IMR-90 (cell line): ENCODE measurements around the gene MRFAP1L1. TPM values are rescaled to one million over a fixed set of nuclear protein-coding genes. Genes with fewer than 3 reads are reported as not detected.

Experiments used
- ATAC-seq: fragments of 200-7000 bp; cut with Tn5 transposase; 2 replicates; pipeline ENCODE4 v1.9.1; 2020; ENCODE audit warnings: low read depth, mild to moderate bottlenecking, moderate library complexity
- BruUV-seq: library from RNA; stranded (reverse); fragments of 400-500 nt; replicated peaks from 2 replicates; lab custom pipeline; 2021; lab: Mats Ljungman, UMichigan
- CTCF ChIA-PET: fragments of 300-600 bp; formaldehyde crosslinking; extraction: SDS; loops from one replicate; lab custom pipeline; 2021; ENCODE audit warnings: antibody characterized with exemption; lab: Yijun Ruan, JAX
- POLR2A ChIA-PET: fragments of 300-600 bp; sonication (Branson Sonifier 250); formaldehyde crosslinking; loops from one replicate; lab custom pipeline; 2022; ENCODE audit warnings: antibody characterized with exemption; ENCODE audit not compliant: unreplicated experiment; lab: Charles Lee
- DNase-seq: peaks from one replicate; pipeline ENCODE4 v3.0.0; 2013
- H2AFZ ChIP-seq: replicated peaks from 2 replicates; pipeline ENCODE3; 2013; ENCODE audit warnings: low read length, mild to moderate bottlenecking; ENCODE audit not compliant: poor library complexity
- H2AK5ac ChIP-seq: 2 replicates; pipeline ENCODE4 v1.6.1; 2013; ENCODE audit warnings: low read depth, low read length, inconsistent platforms
- H2AK9ac ChIP-seq: replicated peaks from 2 replicates; pipeline ENCODE3; 2013; ENCODE audit warnings: mild to moderate bottlenecking, low read depth, low read length, moderate library complexity; ENCODE audit not compliant: poor library complexity
- H2BK120ac ChIP-seq: 2 replicates; pipeline ENCODE4 v1.6.1; 2013; ENCODE audit warnings: low read depth, low read length, inconsistent platforms
- H2BK15ac ChIP-seq: 3 replicates; pipeline ENCODE4 v1.6.1; 2013; ENCODE audit warnings: low read depth, low read length, inconsistent platforms
- H2BK20ac ChIP-seq: 2 replicates; pipeline ENCODE4 v1.6.1; 2013; ENCODE audit warnings: low read depth, mild to moderate bottlenecking, inconsistent platforms, low read length, moderate library complexity
- H2BK5ac ChIP-seq: 2 replicates; pipeline ENCODE4 v1.6.1; 2013; ENCODE audit warnings: mild to moderate bottlenecking, low read depth, low read length, inconsistent platforms; ENCODE audit not compliant: poor library complexity, severe bottlenecking
- H3K14ac ChIP-seq: replicated peaks from 2 replicates; pipeline ENCODE4 v1.6.1; 2013; ENCODE audit warnings: low read depth, low read length, inconsistent platforms
- H3K18ac ChIP-seq: 2 replicates; pipeline ENCODE4 v1.6.1; 2013; ENCODE audit warnings: low read depth, low read length, control low read depth
- H3K23ac ChIP-seq: 2 replicates; pipeline ENCODE4 v1.6.1; 2013; ENCODE audit warnings: low read depth, low read length, inconsistent platforms
- H3K27ac ChIP-seq: 2 replicates; pipeline ENCODE4 v1.5.1; 2013; ENCODE audit warnings: mild to moderate bottlenecking, control low read depth, low read length; ENCODE audit not compliant: insufficient read depth
- H3K27me3 ChIP-seq: 2 replicates; pipeline ENCODE4 v1.6.1; 2013; ENCODE audit warnings: low read length; ENCODE audit not compliant: control insufficient read depth, insufficient read depth
- H3K36me3 ChIP-seq: 2 replicates; pipeline ENCODE4 v1.6.1; 2013; ENCODE audit warnings: low read length, mixed read lengths; ENCODE audit not compliant: control insufficient read depth, insufficient read depth
- H3K4ac ChIP-seq: 2 replicates; pipeline ENCODE4 v1.6.1; 2013; ENCODE audit warnings: low read depth, low read length, inconsistent platforms
- H3K4me1 ChIP-seq: 2 replicates; pipeline ENCODE4 v1.6.1; 2013; ENCODE audit warnings: low read length, mixed read lengths; ENCODE audit not compliant: control insufficient read depth, insufficient read depth
- H3K4me2 ChIP-seq: 2 replicates; pipeline ENCODE4 v1.6.1; 2013; ENCODE audit warnings: low read depth, mild to moderate bottlenecking, control low read depth, low read length, moderate library complexity
- H3K4me3 ChIP-seq: 2 replicates; pipeline ENCODE4 v1.5.1; 2013; ENCODE audit warnings: low read depth, mild to moderate bottlenecking, control low read depth, low read length, moderate library complexity; ENCODE audit not compliant: insufficient read depth
- H3K56ac ChIP-seq: 2 replicates; pipeline ENCODE4 v1.6.1; 2013; ENCODE audit warnings: low read length, inconsistent platforms; ENCODE audit not compliant: insufficient read depth; ENCODE audit errors: extremely low read depth
- H3K79me1 ChIP-seq, 2 experiments: 2 replicates each; pipeline ENCODE4 v1.6.1; 2013; ENCODE audit warnings: low read length in 2 of 2, inconsistent platforms in 1 of 2, low read depth in 1 of 2
- H3K9ac ChIP-seq: 2 replicates; pipeline ENCODE4 v1.6.1; 2013; ENCODE audit warnings: low read depth, low read length, control low read depth
- H3K9me1 ChIP-seq: 2 replicates; pipeline ENCODE4 v1.6.1; 2013; ENCODE audit warnings: low read length, inconsistent platforms; ENCODE audit not compliant: insufficient read depth
- H3K9me3 ChIP-seq: 2 replicates; pipeline ENCODE4 v1.6.1; 2013; ENCODE audit warnings: low read length; ENCODE audit not compliant: control insufficient read depth, insufficient read depth
- H4K20me1 ChIP-seq: 2 replicates; pipeline ENCODE4 v1.6.1; 2013; ENCODE audit warnings: low read length, inconsistent platforms; ENCODE audit not compliant: insufficient read depth
- H4K5ac ChIP-seq: 2 replicates; pipeline ENCODE4 v1.6.1; 2013; ENCODE audit warnings: mild to moderate bottlenecking, low read depth, low read length, control low read depth
- H4K8ac ChIP-seq, 2 experiments: 2 replicates each; pipeline ENCODE4 v1.6.1; 2013; ENCODE audit warnings: low read depth in 2 of 2, low read length in 2 of 2, control low read depth in 1 of 2, inconsistent platforms in 1 of 2
- H4K91ac ChIP-seq: 2 replicates; pipeline ENCODE4 v1.6.1; 2013; ENCODE audit warnings: low read depth, low read length, inconsistent platforms; ENCODE audit not compliant: insufficient read depth
- BHLHE40 ChIP-seq: fragments of 150-350 bp; IDR thresholded peaks from 2 replicates; pipeline ENCODE4 v1.6.1; 2016; ENCODE audit warnings: mild to moderate bottlenecking, low read depth, low read length
- CEBPB ChIP-seq: IDR thresholded peaks from 2 replicates; pipeline ENCODE4 v1.6.1; 2012; ENCODE audit warnings: low read depth, low read length, improper control_type of control experiment
- CHD1 ChIP-seq: IDR thresholded peaks from 2 replicates; pipeline ENCODE4 v1.6.1; 2012; ENCODE audit warnings: low read depth, low read length, improper control_type of control experiment
- FOS ChIP-seq: fragments of 150-350 bp; IDR thresholded peaks from 2 replicates; pipeline ENCODE4 v1.6.1; 2016; ENCODE audit warnings: low read depth, low read length
- MAFK ChIP-seq: IDR thresholded peaks from 2 replicates; pipeline ENCODE4 v1.6.1; 2012; ENCODE audit warnings: low read depth, low read length, improper control_type of control experiment
- MAZ ChIP-seq: IDR thresholded peaks from 2 replicates; pipeline ENCODE4 v1.6.1; 2012; ENCODE audit warnings: low read depth, mild to moderate bottlenecking, low read length, improper control_type of control experiment, moderate library complexity, borderline replicate concordance
- MXI1 ChIP-seq: IDR thresholded peaks from 2 replicates; pipeline ENCODE4 v1.6.1; 2012; ENCODE audit warnings: low read depth, mild to moderate bottlenecking, low read length, moderate library complexity, borderline replicate concordance
- NFE2L2 ChIP-seq: fragments of 150-350 bp; IDR thresholded peaks from 2 replicates; pipeline ENCODE4 v1.6.1; 2016; ENCODE audit warnings: low read depth, mild to moderate bottlenecking, low read length
- POLR2A ChIP-seq: IDR thresholded peaks from 2 replicates; pipeline ENCODE4 v1.6.1; 2012; ENCODE audit warnings: mild to moderate bottlenecking, low read depth, low read length
- RAD21 ChIP-seq: IDR thresholded peaks from 2 replicates; pipeline ENCODE4 v1.6.1; 2012; ENCODE audit warnings: low read length, improper control_type of control experiment
- RCOR1 ChIP-seq: IDR thresholded peaks from 2 replicates; pipeline ENCODE4 v1.6.1; 2012; ENCODE audit warnings: mild to moderate bottlenecking, low read length, improper control_type of control experiment; ENCODE audit not compliant: insufficient replicate concordance
- RFX5 ChIP-seq: IDR thresholded peaks from 2 replicates; pipeline ENCODE4 v1.8.0; 2012; ENCODE audit warnings: low read depth, mild to moderate bottlenecking, low read length, moderate library complexity
- SMC3 ChIP-seq: fragments of 150-350 bp; IDR thresholded peaks from 2 replicates; pipeline ENCODE4 v1.6.1; 2016; ENCODE audit warnings: low read depth, mild to moderate bottlenecking, antibody characterized with exemption, low read length, moderate library complexity
- WGBS, 2 experiments: methylation state at CpG; one replicate each; pipeline versions ENCODE4 v1.1.5 to v1.1.7; 2013; ENCODE audit warnings: missing lambda C conversion rate in 2 of 2; ENCODE audit not compliant: insufficient read length in 1 of 2; ENCODE audit errors: extremely low coverage in 2 of 2; 5-methylcytosine and 5-hydroxymethylcytosine counted together
- dilution Hi-C: fragments of 300-500 bp; cut with HindIII; formaldehyde crosslinking; loops from one replicate; pipeline ENCODE4 v1.14.3; 2018; ENCODE audit warnings: low sequenced_read_pairs; ENCODE audit not compliant: unreplicated experiment
- in situ Hi-C: fragments of 300-500 bp; cut with MboI; formaldehyde crosslinking; loops from 3 replicates; pipeline ENCODE4 v1.14.3; 2019; ENCODE audit warnings: low sequenced_read_pairs, inconsistent platforms, mixed read lengths
- intact Hi-C: fragments of 100-400 bp; cut with micrococcal nuclease; formaldehyde crosslinking; loops from 2 replicates; pipeline ENCODE4 v1.10.0; 2022
- polyA plus RNA-seq, 3 experiments: library from polyadenylated mRNA; depleted of rRNA; stranded (reverse); fragments of >200 nt; gene quantifications; 2 replicates each; pipeline ENCODE4 v1.2.3, GENCODE V29; 2012; ENCODE audit warnings: low replicate concordance in 1 of 3
- total RNA-seq: library from RNA; depleted of rRNA; stranded (reverse); fragments of >200 nt; gene quantifications from 2 replicates; pipeline ENCODE4 v1.2.3, GENCODE V29; 2012
- TF ChIP-seq, protein P1 (sequence below): fragments of 150-350 bp; IDR thresholded peaks from 2 replicates; pipeline ENCODE4 v1.6.1; 2016; ENCODE audit warnings: low read depth, mild to moderate bottlenecking, low read length, moderate library complexity, borderline replicate concordance
- TF ChIP-seq, protein P2 (sequence below): conservative IDR thresholded peaks from 2 replicates; pipeline ENCODE4 v1.5.1; 2012; ENCODE audit warnings: mild to moderate bottlenecking, low read depth, low read length, improper control_type of control experiment
- TF ChIP-seq, protein P3 (sequence below): fragments of 150-350 bp; IDR thresholded peaks from 2 replicates; pipeline ENCODE4 v1.6.1; 2017; ENCODE audit warnings: mild to moderate bottlenecking, antibody characterized with exemption, low read length, low read depth

The MRFAP1L1 gene
- total and polyA plus RNA-seq, 2 of the 4 experiments (the other 2 are of a cell fraction): 31.7 to 47.0 TPM

DNA sequence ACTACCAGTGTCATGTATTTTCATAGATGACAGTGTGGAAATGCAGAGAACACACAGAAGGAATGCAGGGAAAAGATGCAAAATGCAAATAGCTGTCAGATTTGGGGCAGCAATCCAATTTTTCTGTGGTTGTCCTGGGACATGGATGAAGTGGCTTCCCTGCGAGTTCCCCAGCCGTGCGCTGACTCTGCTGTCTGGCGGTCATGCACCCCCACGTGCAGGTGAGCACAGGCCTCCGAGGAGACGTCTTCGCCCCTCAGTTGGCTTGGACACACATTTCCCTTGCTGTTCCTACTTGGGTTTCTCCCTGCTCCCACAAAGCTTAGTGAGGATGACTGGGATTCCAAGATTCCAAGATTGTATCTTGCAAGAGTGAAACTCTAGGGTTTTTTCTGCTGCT, 30.7 kb upstream of the MRFAP1L1 start:
- peaks cover 5% of the 10 kb centered on the region for H3K27me3 ChIP-seq
- H3K27ac ChIP-seq: no peak overlapping the region
- no peak overlapping the region for H2BK120ac ChIP-seq
- H3K9me1 ChIP-seq: no peaks in the 10 kb centered on the region
- H2AK5ac ChIP-seq: no peak overlapping the region
- no peak overlapping the region for H2BK15ac ChIP-seq
- no peaks in the 10 kb centered on the region for H3K4me1 ChIP-seq
- H4K20me1 ChIP-seq: no peaks in the 10 kb centered on the region
- H4K91ac ChIP-seq: no peak overlapping the region
- no TSS peak for BruUV-seq
- no peak overlapping the region for H3K4me3 ChIP-seq
- no peak for ATAC-seq
- CTCF ChIA-PET: interaction anchor here (0.9 kb wide), 1 partner anchor 43 kb away, joined by 3 read pairs; no protein-coding TSS in a partner anchor
- no peak overlapping the region for H3K14ac ChIP-seq
- H3K9ac ChIP-seq: no peak overlapping the region
- no peak overlapping the region for H3K18ac ChIP-seq
- WGBS, 2 experiments: no CpG with 5 or more reads among the region's 8 CpGs
- intact Hi-C loops (no loop called here), dilution Hi-C loops (no loop called here), in situ Hi-C loops (no loop called here)
- no peak overlapping the region for H2AFZ ChIP-seq
- peaks cover 3% of the 10 kb centered on the region; the same call in 1 of the 2 replicates for H3K9me3 ChIP-seq
- no peaks in the 10 kb centered on the region for H3K79me1 ChIP-seq
- H4K8ac ChIP-seq: no peak overlapping the region
- H2BK5ac ChIP-seq: no peak overlapping the region
- H4K5ac ChIP-seq: no peak overlapping the region
- no peak overlapping the region for H3K4ac ChIP-seq
- H2BK20ac ChIP-seq: no peak overlapping the region
- H2AK9ac ChIP-seq: no peak overlapping the region
- no peak overlapping the region for H3K56ac ChIP-seq
- TF ChIP-seq NFE2L2 (no peak), CHD1 (no peak), BHLHE40 (no peak), RFX5 (no peak), SMC3 (no peak), CEBPB (no peak), RCOR1 (no peak), RAD21 (no peak), MXI1 (no peak), MAFK (no peak), POLR2A (no peak), MAZ (no peak), FOS (no peak)
- TF ChIP-seq, protein P1, sequence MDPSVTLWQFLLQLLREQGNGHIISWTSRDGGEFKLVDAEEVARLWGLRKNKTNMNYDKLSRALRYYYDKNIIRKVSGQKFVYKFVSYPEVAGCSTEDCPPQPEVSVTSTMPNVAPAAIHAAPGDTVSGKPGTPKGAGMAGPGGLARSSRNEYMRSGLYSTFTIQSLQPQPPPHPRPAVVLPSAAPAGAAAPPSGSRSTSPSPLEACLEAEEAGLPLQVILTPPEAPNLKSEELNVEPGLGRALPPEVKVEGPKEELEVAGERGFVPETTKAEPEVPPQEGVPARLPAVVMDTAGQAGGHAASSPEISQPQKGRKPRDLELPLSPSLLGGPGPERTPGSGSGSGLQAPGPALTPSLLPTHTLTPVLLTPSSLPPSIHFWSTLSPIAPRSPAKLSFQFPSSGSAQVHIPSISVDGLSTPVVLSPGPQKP: no peak
- TF ChIP-seq, protein P2, sequence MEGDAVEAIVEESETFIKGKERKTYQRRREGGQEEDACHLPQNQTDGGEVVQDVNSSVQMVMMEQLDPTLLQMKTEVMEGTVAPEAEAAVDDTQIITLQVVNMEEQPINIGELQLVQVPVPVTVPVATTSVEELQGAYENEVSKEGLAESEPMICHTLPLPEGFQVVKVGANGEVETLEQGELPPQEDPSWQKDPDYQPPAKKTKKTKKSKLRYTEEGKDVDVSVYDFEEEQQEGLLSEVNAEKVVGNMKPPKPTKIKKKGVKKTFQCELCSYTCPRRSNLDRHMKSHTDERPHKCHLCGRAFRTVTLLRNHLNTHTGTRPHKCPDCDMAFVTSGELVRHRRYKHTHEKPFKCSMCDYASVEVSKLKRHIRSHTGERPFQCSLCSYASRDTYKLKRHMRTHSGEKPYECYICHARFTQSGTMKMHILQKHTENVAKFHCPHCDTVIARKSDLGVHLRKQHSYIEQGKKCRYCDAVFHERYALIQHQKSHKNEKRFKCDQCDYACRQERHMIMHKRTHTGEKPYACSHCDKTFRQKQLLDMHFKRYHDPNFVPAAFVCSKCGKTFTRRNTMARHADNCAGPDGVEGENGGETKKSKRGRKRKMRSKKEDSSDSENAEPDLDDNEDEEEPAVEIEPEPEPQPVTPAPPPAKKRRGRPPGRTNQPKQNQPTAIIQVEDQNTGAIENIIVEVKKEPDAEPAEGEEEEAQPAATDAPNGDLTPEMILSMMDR: no peak
- TF ChIP-seq, protein P3, sequence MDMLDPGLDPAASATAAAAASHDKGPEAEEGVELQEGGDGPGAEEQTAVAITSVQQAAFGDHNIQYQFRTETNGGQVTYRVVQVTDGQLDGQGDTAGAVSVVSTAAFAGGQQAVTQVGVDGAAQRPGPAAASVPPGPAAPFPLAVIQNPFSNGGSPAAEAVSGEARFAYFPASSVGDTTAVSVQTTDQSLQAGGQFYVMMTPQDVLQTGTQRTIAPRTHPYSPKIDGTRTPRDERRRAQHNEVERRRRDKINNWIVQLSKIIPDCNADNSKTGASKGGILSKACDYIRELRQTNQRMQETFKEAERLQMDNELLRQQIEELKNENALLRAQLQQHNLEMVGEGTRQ: no peak
- POLR2A ChIA-PET: no interaction called here
- no peaks in the 10 kb centered on the region for H3K36me3 ChIP-seq
- H3K4me2 ChIP-seq: no peak overlapping the region
- H3K23ac ChIP-seq: no peak overlapping the region
- DNase-seq: no peak
